Measurements from ENCODE around the gene UBE2D1. TPM values are rescaled to one million over a fixed set of nuclear protein-coding genes. Genes with fewer than 3 reads are reported as not detected.
A peak's percentile ranks its signal among the peaks of the same experiment; 100 is the strongest.

The UBE2D1 gene
- polyA plus RNA-seq, 1 experiment: 36.1 TPM

DNA sequence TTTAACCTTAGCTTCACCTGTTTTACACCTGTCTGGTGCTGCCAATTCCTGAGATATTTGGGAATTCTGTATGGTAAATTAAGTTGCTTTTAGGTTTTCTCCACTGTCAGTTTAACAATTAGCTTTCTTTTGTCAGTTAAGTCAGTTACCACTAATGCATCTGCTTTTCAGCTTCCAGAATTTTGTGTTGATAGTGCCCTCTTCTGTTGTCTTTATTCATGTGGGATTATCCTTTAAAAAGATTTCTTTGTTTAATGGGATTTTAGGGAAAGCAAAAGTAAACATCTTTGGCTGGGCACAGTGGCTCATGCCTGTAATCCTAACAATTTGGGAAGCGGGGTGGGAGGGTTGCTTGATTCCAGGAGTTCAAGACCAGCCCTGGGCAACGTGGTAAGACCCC is 58.5 kb downstream of the UBE2D1 start:
- H3K9me3 ChIP-seq (ENCODE audit: control insufficient read depth, insufficient read depth, low read length): no peaks in the 10 kb centered on the region
- H3K27me3 ChIP-seq (ENCODE audit: control insufficient read depth, insufficient read depth, low read length): no peaks in the 10 kb centered on the region
- TF ChIP-seq, protein P1, sequence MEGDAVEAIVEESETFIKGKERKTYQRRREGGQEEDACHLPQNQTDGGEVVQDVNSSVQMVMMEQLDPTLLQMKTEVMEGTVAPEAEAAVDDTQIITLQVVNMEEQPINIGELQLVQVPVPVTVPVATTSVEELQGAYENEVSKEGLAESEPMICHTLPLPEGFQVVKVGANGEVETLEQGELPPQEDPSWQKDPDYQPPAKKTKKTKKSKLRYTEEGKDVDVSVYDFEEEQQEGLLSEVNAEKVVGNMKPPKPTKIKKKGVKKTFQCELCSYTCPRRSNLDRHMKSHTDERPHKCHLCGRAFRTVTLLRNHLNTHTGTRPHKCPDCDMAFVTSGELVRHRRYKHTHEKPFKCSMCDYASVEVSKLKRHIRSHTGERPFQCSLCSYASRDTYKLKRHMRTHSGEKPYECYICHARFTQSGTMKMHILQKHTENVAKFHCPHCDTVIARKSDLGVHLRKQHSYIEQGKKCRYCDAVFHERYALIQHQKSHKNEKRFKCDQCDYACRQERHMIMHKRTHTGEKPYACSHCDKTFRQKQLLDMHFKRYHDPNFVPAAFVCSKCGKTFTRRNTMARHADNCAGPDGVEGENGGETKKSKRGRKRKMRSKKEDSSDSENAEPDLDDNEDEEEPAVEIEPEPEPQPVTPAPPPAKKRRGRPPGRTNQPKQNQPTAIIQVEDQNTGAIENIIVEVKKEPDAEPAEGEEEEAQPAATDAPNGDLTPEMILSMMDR (IDR thresholded peaks at IDR 0.05; ENCODE audit: low read depth, low read length): 0 out of 2 replicates have a peak, but pooled peaks have one; percentile 16
- ChIA-PET POLR2A (no interaction called here), CTCF (interaction anchor here (0.6 to 2.4 kb wide), 3 partner anchors 8 to 119 kb away, joined by 3 to 22 read pairs (median 3); partner anchors contain the start of gene TFAM)
- DNase-seq (ENCODE audit: low read depth, low spot score): no peak
- H3K4me3 ChIP-seq (ENCODE audit: low read depth, low read length): no peak overlapping the region
- H3K27ac ChIP-seq (ENCODE audit: low read depth, low read length): no peak overlapping the region

DNA sequence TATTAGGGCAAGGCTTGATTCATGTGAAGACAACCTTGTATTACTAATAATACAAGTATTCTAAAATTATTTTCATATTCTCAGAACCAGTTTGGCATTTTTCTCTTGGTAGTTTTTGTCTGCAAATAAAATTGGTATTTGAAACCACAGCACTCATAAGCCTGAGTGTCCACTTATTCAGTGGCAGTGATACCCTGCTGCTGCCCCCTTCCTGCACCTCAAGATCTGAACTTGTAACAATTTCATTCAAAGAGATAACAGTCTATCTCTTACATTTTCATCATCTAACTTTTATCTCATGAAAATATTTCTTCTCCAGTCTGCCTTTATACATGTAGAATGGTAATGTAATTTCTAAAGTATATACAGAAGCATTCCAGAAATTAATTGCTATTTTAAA is 59.7 kb downstream of the UBE2D1 start:
- Histone ChIP-seq H3K4me3 (ENCODE audit: low read depth, low read length) (no peak overlapping the region), H3K27ac (ENCODE audit: low read depth, low read length) (no peak overlapping the region), H3K27me3 (ENCODE audit: control insufficient read depth, insufficient read depth, low read length) (no peaks in the 10 kb centered on the region), H3K9me3 (ENCODE audit: control insufficient read depth, insufficient read depth, low read length) (no peaks in the 10 kb centered on the region)
- no peak for DNase-seq (ENCODE audit: low read depth, low spot score)
- POLR2A ChIA-PET: no interaction called here
- TF ChIP-seq, protein P1 (IDR thresholded peaks at IDR 0.05; ENCODE audit: low read depth, low read length): no peak
- CTCF ChIA-PET: interaction anchor here (0.8 to 2.4 kb wide), 2 partner anchors 95 to 120 kb away, joined by 3 to 22 read pairs; no protein-coding TSS in a partner anchor

DNA sequence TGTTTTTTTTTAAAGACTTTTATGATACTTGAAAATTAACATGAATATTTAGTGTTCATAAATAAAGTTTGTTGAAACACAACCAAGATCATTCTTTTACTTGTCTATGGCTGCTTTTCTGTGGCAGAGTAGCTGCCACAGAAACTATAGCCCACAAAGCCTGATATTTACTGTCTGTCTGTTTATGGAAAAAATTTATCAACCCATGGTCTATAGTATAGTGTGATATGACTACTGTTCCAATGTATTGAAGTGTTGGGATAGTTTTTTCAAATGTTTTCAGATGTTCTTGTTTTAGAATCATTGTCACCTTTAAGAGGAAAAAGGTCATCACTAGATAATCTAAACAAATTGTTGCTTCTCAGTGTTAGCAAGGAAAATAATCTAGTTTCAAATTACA is 61.3 kb downstream of the UBE2D1 start:
- no peaks in the 10 kb centered on the region for H3K9me3 ChIP-seq (ENCODE audit: control insufficient read depth, insufficient read depth, low read length)
- TF ChIP-seq, protein P1 (IDR thresholded peaks at IDR 0.05; ENCODE audit: low read depth, low read length): no peak
- no peaks in the 10 kb centered on the region for H3K27me3 ChIP-seq (ENCODE audit: control insufficient read depth, insufficient read depth, low read length)
- DNase-seq (ENCODE audit: low read depth, low spot score): no peak
- CTCF ChIA-PET: interaction anchor here (2.9 to 4.0 kb wide), 2 partner anchors 11 to 96 kb away, joined by 10 to 12 read pairs; partner anchors contain the start of gene TFAM
- no peak overlapping the region for H3K27ac ChIP-seq (ENCODE audit: low read depth, low read length)
- no peak overlapping the region for H3K4me3 ChIP-seq (ENCODE audit: low read depth, low read length)
- POLR2A ChIA-PET: no interaction called here

DNA sequence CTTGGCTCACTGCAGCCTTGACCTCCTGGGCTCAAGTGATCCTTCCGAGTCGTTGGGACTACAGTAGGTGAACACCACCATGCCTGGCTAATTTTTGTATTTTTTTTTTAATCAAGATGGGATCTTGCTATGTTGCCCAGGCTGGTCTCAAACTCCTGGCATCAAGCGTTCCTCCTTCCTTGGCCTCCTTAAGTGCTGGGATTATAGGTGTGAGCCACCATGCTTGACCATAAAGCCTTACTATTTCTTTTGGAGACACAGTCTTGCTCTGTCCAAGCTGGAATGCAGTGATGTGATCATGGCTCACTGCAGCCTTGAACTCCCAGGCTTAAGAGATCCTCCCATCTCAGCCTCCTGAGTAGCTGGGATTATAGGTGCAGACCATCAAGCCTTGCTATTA is 63.0 kb downstream of the UBE2D1 start:
- Histone ChIP-seq H3K27ac (ENCODE audit: low read depth, low read length) (no peak overlapping the region), H3K27me3 (ENCODE audit: control insufficient read depth, insufficient read depth, low read length) (no peaks in the 10 kb centered on the region), H3K4me3 (ENCODE audit: low read depth, low read length) (no peak overlapping the region), H3K9me3 (ENCODE audit: control insufficient read depth, insufficient read depth, low read length) (no peaks in the 10 kb centered on the region)
- CTCF ChIA-PET: interaction anchor here (1.9 to 4.0 kb wide), 3 partner anchors 12 to 98 kb away, joined by 7 to 12 read pairs (median 10); partner anchors contain the start of gene TFAM
- POLR2A ChIA-PET: no interaction called here
- TF ChIP-seq, protein P1 (IDR thresholded peaks at IDR 0.05; ENCODE audit: low read depth, low read length): no peak
- DNase-seq (ENCODE audit: low read depth, low spot score): no peak

DNA sequence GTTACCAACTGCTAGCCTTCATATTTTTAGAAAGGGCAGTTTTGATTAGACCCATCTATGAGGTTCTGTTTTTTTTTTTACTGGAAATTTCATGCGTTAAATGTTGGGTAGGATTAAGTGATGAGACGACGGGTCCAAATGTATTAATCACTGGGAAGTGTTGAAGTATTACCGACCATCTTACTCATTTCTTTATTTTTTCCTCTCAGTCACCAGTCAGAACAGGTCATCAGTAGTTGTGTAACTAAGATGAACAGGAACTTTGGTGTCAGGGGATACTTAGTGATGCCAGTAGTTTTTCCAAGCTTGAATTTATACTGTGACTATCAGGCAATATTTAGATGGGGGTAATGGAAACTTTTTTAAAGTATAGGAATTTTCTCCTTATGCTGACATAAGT is 64.6 kb downstream of the UBE2D1 start:
- no peak overlapping the region for H3K27ac ChIP-seq (ENCODE audit: low read depth, low read length)
- CTCF ChIA-PET: interaction anchor here (0.6 to 1.4 kb wide), 2 partner anchors 15 to 100 kb away, joined by 3 to 6 read pairs; no protein-coding TSS in a partner anchor

More for the DNA sequence above, 64.6 kb downstream of the UBE2D1 start:
- Histone ChIP-seq H3K27me3 (ENCODE audit: control insufficient read depth, insufficient read depth, low read length) (no peaks in the 10 kb centered on the region), H3K4me3 (ENCODE audit: low read depth, low read length) (no peak overlapping the region), H3K9me3 (ENCODE audit: control insufficient read depth, insufficient read depth, low read length) (no peaks in the 10 kb centered on the region)
- TF ChIP-seq, protein P1 (IDR thresholded peaks at IDR 0.05; ENCODE audit: low read depth, low read length): no peak
- POLR2A ChIA-PET: no interaction called here
- no peak for DNase-seq (ENCODE audit: low read depth, low spot score)

Data from AG04450 (cell line).